Testis (tissue), 2 donors: ENCODE measurements around the gene OR1F1.

Experiments used
- CTCF ChIP-seq, 3 experiments: fragments of 450-650 bp in 2 of 3; fragments of 200-600 bp in 1 of 3; sonication (generic) in 1 of 3; IDR thresholded peaks; one replicate each; pipeline ENCODE4 v1.5.1; 2016 to 2019; ENCODE audit warnings: antibody characterized with exemption in 3 of 3, mild to moderate bottlenecking in 2 of 3, moderate library complexity in 1 of 3
- POLR2A ChIP-seq: fragments of 450-650 bp; IDR thresholded peaks from one replicate; pipeline ENCODE4 v1.6.1; 2017; ENCODE audit warnings: antibody characterized with exemption, mild to moderate bottlenecking, moderate library complexity

GRCh38 chr16:3152991-3153368 lies 35.0 kb upstream of the OR1F1 start:
- no peak for TF ChIP-seq CTCF (IDR thresholded peaks at IDR 0.05)
- no peak for TF ChIP-seq POLR2A
